CD1c-positive myeloid dendritic cell (primary cell): Measurements from ENCODE around the gene PXMP2.
"Not testable (repeated sequence)": the region's sequence is repeated elsewhere in the genome, so short reads cannot be mapped to it uniquely, and the experiment has no call there.

ENCODE experiments used
- DNase-seq: peaks from one replicate; pipeline ENCODE4 v3.0.0-alpha.2; 2016; ENCODE audit errors: extremely low spot score

Gene PXMP2

GRCh38 chr12:132660052-132660451, 27.3 kb upstream of the PXMP2 start:
- DNase-seq, result no peak

DNA sequence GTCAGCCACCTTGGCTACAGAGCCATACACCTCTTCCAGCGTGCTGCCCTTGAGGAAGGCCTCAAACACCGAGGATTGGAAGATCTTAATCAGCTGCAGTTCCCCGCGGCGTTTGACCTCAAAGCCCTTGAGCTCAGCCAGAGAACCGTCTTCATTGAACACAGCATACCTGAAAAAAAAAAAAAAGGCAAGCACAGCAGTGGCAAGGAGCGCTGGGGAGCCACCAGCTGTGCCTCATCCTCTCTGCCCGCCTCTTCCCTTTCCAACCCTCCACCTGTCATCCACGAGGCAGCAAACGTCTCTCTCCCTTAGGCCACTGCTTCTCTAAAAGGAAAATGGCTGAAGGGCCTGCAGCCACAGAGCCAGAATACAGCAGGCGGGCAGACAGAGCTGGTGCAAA, 26.4 kb upstream of the PXMP2 start:
- no peak for DNase-seq

DNA sequence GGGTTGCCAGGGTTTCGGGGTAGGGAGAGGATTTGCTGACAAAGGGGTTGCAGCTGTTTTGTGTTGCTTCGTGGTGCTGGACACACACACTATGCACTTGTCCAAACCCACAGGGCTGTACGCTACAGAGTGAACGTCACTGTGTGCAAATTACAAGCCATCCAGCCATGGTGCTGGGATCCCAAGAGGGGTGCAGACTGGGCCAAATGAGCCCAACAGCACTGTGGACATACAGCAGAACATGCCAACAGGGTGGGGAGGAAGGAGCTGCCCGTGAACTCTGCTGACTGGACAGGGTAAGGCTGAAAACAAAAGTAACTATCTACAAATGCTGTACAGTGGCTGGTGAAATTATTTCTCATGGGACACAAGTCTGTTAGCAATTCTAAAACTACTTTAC, 25.4 kb upstream of the PXMP2 start:
- DNase-seq, result no peak

DNA sequence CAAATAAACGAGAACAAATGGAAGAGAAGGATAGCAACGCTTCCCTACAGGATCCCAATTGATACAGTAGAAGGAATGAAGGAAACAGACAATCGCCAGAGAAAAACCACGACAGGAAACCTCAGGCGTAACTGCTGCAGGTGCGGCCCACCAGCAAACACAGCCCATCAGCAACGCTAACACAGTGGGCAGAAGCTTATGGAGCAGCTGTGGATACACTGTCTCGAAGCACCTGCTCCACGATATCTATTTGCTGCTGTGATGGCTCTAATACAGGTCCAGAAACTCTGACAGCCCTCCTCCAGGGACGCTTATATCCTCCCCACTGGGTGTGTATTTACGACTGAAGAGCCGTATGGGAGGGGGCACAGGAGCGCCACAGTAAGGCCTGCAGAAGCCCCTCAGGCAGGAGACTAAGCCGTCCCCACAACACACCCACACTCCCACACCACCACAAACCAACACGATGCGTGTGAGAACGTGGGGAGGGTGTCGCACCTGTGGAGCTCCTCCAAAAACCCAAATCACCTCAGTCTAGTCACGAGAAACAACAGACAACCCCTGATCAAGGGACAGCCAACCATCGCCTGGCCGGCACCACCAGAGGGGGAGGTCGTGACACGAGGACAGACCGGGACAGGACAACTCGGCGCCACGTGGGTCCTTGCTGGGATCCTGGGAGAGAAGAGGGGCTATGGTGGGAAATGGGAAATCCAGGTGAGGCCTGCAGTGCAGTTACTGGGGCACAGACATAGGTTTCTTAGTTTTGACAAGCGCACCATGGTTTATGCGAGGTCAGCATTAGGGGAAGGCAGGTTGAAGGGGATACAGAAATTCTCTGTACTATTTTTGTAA, 24.3 kb upstream of the PXMP2 start:
- DNase-seq, result no peak

- no peak for DNase-seq
Measured at GRCh38 chr12:132664206-132665148, 22.9 kb upstream of the PXMP2 start.

DNA sequence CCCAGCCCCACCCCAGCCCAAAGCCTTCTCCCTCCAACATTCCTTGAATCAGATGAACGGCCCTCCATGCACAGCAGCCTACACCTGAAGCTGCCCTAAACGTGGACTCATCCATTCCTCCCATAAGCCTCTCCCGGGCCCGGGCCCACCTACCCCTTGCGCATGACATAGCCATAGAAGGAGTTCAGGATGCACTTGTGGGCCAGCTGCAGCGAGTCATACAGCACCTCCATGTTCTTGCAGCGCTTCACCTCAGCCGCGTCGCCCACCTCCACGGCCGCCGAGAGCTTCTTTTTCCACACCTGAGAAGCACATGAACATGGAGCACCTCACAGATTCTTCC, 22.3 kb upstream of the PXMP2 start:
- DNase-seq, result no peak

DNA sequence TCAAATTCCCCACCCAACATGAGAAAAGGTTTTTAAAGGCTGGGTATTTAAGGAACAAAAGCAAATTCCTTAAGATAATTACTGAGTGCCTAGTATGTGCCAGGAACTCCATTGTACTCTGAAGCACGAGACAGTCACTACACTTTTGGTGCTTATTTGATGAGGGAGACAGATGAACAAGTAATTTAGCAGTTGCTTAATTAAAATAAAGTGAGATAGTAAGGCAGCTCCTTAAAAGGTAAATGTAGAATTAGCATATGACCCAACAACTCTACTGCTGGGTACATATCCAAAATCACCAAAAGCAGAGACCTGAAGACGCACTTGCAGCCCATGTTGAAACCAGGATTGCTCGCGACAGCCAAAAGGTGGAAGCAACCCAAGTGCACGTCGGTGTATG, 21.6 kb upstream of the PXMP2 start:
- no peak for DNase-seq

DNA sequence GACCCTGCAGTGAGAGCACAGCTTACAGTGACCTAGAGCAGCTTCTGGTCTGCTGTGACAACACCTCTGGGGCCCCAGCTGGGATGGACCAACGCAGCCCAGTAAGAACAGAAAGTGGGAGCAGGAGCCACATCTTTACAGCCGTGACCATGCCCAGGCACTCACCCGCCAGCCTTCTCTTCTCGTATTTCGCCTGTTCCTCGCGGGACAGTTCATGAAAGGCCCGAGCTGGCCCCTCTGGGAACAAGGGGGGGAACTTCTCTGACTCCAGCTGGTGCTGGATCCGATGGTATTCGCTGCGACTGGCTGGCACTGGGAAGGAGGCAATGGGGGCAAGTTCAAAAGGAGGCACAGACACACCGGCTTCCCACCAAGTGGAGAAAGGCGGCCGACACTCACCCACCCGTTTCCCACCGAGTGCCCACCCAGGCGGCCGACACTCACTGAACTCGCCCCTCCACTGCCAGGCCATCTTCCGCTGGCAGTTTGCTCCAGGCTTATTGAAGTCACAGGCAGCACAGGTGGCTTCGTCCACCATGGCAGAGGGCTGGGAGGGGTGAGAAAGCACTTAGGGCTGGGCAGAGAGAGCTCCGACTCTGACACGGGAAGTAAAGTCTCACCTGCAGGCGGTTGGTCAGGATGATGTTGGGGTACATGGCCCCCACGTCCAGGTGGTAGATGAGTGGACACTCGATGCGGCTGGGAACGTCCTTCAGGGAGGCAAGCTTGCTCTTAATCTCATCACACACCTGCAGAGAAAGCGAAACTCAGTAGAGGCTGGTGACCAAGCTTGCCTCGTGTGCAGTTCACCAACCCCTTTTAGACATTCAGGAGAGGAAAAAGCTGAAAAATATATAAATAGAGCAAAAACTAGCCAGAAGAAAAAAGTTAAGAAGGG, 18.9 kb upstream of the PXMP2 start:
- no peak for DNase-seq

DNA sequence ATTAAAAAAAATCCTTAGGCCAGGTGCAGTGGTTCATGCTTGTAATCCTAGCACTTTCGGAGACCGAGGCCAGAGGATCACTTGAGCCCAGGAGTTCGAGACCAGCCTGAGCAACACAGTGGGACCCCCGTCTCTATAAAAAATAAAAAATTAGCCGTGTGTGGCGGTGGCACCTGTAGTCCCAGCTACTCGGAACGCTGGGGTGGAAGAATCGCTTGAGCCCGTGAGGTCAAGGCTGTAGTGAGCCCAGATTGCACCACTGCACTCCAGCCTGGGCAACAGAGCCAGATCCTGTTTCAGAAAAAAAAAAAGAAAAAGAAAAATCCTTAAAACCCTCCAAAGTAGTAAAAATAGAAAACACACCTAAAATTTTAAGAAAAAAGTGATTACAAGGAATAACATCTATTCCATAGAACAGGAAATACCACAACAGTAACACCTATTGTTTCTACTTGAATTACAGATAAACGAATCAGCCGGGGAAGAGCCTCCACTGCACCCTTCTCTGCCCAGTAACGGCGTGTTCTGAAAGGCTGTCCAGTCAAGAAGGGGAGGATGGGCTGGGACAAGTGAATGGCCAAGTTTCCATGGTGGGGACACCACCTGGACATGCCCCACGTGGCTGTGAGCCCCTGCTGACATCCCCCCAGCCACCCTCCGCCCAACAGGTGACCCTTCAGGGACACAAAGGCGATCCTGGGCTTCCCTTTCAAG, 18.1 kb upstream of the PXMP2 start:
- no peak for DNase-seq

DNA sequence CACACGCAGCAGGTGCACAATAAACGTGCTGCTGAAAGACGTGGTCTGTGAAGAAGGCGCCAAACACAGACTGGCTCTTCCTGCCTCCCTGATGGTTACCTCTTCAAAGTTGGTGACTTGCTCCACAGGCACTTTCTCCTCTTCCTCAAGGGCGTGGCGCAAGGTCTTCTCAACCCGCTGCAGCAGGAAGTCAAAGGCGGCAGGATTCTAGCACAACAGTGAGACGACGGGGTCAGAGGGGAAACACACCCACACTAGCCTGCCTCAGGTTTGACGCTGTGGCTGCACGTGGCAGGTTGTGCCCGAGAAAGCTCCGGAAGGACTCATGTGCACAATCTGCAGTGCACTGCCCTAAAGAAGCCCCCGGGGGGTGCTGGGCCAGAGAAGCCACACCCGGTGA, 15.3 kb upstream of the PXMP2 start:
- no peak for DNase-seq

DNA sequence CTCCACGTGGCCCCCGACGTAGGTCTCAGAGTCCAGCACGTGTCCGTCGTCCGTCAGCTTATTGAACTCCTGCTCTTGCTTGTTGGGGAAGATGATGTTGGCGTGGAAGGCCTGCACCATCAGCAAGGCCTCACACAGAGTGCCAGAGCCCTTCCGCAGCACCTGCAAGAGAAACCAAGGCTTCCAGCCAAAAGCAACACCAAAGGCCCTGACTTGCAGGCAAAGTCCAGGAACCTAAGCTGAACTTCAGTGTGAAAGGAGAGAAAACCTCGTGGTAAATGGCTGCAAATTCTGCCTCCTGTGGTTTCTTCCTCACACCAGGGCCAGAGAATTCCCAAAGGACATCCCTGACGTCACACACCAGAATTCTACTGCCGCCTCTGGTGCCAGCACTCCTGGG, 14.7 kb upstream of the PXMP2 start:
- DNase-seq, result no peak

DNA sequence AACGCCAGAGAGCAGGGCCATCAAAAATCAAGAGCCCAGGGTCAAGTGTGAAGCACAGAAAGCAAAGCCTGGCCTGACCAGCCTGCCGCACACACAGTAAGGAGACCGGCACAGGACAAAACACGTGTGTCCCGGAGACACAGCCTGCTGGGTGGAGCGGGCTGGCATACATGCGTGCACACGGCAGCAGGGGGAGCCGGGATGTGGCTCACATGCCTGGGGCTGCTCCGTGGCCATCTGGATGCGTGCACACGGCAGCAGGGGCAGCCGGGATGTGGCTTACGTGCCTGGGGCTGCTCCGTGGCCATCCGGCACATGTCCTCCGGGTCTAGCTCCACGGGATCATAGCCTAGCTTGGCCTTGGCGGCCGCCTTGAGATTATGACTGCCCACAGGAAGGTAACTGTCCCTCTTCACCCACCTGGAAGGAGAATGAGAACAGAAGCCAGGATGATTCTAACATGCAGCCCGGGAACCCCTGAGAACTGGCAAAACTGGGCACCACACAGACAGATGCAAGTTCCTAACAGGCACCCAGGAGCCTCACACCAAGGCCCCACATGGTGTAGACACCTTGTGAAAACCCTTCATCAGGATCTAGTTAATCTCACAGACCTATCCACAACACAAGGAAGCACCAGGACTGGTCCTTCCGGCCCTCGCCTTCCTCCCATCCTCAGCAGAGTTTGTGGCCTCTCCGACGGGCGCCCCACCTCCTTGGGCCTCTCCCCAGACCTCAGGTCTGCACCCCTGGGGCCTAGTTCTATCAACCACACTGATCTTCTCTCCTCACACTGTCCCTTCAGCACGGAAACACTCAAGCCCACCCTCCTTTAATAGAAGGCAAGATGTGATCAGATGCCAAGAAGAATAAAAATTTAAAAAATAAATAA, 13.9 kb upstream of the PXMP2 start:
- DNase-seq, result no peak

GRCh38 chr12:132674561-132674960, 12.8 kb upstream of the PXMP2 start:
- no peak for DNase-seq

DNA sequence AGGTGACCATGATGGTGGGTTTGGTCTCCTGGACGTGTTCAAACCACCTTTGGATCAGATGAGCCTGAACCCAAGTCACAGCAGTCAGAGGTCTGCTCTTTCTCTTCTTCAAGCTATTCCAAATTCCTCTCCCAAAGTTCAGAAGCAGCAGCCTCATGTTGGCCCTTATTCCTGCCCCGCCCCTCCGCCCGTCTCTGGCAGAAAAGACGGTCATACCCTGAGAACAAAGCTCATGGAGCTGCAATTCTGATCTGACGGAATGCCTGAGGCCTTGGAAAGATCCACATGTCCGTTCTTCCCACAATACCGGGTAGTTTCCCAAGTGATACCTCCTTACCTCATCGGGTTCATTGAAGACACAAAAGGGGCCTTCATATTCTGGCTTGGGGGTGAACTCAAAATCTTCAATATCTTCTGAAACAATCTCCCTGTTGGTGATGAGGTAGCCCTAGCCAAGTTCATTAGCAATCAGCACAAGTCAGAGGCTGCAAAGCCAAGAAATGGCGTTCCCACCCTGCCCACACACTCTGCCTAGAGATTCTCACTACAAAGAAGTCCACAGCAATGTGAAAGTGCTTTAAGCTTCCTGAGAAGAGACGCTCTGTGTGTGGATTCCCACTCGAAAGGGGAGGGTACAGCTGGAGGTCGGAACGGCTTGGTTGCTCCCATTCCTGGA, 11.5 kb upstream of the PXMP2 start:
- DNase-seq, result no peak

DNA sequence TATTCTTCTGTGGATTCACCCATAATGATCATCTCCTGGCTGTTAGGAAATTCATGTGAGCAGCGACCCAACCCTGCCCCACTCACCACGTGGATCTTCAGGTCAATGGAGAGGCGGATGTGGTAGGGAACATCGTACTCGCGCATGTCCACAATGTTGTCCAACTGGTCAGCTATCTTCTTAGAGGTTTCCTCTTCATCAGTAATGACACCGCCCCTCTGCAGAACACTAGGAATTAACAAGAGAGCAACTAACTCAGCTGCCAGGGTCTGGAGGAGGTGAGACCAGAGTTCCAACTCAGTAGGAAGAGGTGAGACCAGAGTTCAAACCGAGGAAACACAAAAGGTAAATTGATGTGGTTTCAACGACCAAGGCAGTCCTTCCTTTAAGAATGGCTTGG, 9.9 kb upstream of the PXMP2 start:
- DNase-seq, result no peak

DNA sequence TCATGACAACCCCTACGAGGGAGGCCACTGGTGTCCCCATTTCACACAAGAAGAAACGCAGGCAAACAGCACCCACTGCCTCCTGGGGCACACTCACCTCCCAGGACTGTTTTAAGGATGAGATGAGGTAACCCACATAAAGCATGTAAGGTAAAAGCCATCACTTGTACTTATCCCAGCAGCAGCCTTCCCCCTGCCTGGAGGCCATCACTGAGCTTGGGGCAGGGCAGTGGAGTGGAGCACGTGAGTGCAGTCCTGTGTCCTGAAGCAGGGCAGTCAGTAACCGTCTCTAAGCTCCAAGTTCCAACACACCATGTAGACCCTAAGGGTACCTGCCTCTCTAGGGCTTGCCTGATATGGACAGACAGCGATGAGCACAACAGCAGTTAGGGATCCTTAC, 2.0 kb upstream of the PXMP2 start:
- no peak for DNase-seq

DNA sequence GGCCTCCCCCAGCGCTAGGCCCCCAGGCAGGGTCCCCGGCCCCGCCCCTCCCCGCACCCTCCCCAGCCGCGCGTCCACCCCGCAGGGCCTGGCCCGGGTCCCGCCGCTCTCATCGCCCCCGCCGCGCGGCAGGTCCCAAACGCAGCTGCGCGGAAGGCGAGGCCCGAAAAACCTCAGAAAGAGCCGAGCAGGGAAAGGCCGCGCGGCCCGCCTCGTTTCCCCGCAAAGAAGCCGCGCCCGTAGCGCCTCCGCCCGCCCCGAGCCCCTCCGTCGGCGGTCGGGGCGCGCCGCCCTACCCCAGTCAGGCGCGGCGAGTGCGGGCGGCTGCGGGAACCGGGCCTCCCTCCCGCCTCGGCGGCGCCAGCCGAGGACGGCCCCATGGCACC, 569 bp upstream of the PXMP2 start:
- DNase-seq, result peak; percentile 18

DNA sequence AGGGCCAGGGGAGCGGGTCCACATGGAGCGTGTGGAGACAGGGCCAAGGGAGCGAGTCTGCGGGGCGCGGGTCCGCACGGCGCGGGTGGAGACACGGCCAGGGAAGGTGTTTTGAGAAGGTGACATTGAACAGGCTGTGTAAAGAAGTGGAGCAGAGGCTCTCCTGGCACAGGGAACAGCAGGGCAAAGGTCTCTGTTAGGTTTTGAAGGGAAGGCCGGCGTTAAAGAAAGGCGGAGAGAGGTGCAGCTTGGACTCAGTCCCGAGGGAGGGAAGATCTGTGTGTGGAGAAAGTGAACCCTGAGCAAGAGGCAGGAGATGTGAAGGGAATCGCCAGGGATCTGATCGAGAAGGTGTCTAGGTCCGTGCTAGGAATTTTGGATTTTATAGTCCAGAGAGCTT, 1.8 kb downstream of the PXMP2 start:
- no peak for DNase-seq

- no peak for DNase-seq
Measured at GRCh38 chr12:132690112-132690511, 2.7 kb downstream of the PXMP2 start.

GRCh38 chr12:132692030-132692429, 4.6 kb downstream of the PXMP2 start:
- not testable (repeated sequence) for DNase-seq
